OCI-LY3 (cell line): ENCODE data around the gene TAPBPL.

Experiments
- EZH2phosphoT487 ChIP-seq: fragments of 200-600 bp; shearing (Covaris generic); IDR thresholded peaks from 2 replicates; pipeline ENCODE4 v1.6.1; 2018; ENCODE audit warnings: antibody characterized with exemption, mixed run types, low read depth
- TF ChIP-seq, protein P1 (sequence below): fragments of 200-600, 300-600 bp; sonication (generic); IDR thresholded peaks from 2 replicates; pipeline ENCODE4 v1.5.1; 2014; ENCODE audit warnings: antibody characterized with exemption, low read length, low read depth

DNA sequence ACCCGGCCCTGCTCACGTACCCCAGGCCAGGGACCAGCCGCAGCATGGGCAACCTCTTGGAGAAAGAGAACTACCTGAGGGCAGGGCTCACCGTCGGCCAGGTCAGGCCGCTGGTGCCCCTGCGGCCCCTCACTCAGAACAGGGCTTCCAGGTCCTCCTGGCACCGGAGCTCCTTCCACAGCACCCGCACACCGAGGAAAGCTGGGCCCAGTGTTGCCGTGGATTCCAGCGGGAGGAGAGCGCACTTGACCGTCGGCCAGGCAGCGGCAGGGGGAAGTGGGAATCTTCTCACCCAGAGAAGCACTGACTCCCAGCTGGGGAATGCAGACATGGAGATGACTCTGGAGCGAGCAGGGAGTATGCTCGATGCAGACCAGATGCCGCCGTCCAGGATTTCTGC, 26.6 kb downstream of the TAPBPL start:
- TF ChIP-seq, protein P1, sequence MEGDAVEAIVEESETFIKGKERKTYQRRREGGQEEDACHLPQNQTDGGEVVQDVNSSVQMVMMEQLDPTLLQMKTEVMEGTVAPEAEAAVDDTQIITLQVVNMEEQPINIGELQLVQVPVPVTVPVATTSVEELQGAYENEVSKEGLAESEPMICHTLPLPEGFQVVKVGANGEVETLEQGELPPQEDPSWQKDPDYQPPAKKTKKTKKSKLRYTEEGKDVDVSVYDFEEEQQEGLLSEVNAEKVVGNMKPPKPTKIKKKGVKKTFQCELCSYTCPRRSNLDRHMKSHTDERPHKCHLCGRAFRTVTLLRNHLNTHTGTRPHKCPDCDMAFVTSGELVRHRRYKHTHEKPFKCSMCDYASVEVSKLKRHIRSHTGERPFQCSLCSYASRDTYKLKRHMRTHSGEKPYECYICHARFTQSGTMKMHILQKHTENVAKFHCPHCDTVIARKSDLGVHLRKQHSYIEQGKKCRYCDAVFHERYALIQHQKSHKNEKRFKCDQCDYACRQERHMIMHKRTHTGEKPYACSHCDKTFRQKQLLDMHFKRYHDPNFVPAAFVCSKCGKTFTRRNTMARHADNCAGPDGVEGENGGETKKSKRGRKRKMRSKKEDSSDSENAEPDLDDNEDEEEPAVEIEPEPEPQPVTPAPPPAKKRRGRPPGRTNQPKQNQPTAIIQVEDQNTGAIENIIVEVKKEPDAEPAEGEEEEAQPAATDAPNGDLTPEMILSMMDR = no peak
- no peak for TF ChIP-seq EZH2phosphoT487
